Duodenal mucosa (tissue), 2 donors: ENCODE measurements around the gene NCKIPSD.

ENCODE experiments used
- H3K27ac ChIP-seq: one replicate; pipeline ENCODE4 v1.7.0; 2013; ENCODE audit warnings: low read depth, low read length
- H3K27me3 ChIP-seq, 2 donors: one replicate each; pipeline ENCODE4 v1.7.0; 2013; ENCODE audit warnings: low read length in 2 of 2, control low read depth in 1 of 2; ENCODE audit not compliant: insufficient read depth in 2 of 2, control insufficient read depth in 1 of 2
- H3K36me3 ChIP-seq, 2 donors: one replicate each; pipeline ENCODE4 v1.7.0; 2013; ENCODE audit warnings: low read length in 2 of 2, control low read depth in 1 of 2; ENCODE audit not compliant: insufficient read depth in 2 of 2, control insufficient read depth in 1 of 2
- H3K4me1 ChIP-seq, 2 donors: one replicate each; pipeline ENCODE4 v1.7.0; 2013; ENCODE audit warnings: low read length in 2 of 2, control low read depth in 1 of 2; ENCODE audit not compliant: insufficient read depth in 2 of 2, control insufficient read depth in 1 of 2
- H3K4me3 ChIP-seq, 2 donors: one replicate each; pipeline ENCODE4 v1.7.0; 2013; ENCODE audit warnings: low read length in 2 of 2, low read depth in 1 of 2
- H3K9ac ChIP-seq, 2 donors: one replicate each; pipeline ENCODE4 v1.7.0; 2013; ENCODE audit warnings: low read length in 2 of 2, low read depth in 1 of 2
- H3K9me3 ChIP-seq, 2 donors: one replicate each; pipeline ENCODE4 v1.7.0; 2013; ENCODE audit warnings: low read length in 2 of 2, control low read depth in 1 of 2; ENCODE audit not compliant: control insufficient read depth in 1 of 2

Gene NCKIPSD

DNA sequence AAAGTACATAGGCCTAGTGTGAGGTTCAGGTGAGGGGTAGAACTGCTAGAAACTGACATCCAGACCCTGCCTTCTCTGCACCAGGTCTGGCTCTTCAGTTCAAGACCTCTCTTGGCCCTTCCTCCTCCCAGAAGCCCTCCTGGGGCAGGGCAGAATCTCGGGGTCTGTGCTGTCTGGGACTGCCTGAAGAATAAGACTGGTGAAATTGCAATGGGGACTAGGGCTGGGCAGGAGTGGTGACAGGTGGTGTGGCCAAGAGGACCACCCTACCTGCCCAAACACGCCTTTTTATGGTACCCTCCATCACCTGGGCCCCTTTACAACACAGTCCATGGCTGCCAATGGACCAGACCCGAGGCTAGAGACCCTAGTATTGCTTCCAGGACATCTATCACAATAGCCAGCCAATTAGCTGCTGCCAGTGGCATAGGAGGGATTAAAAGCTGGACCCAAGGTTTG lies 1.5 kb upstream of the NCKIPSD start:
- Histone ChIP-seq H3K36me3 (peaks cover 33 to 53% of the 10 kb centered on the region in 2 donors), H3K9me3 (no peaks in the 10 kb centered on the region), H3K9ac (no peak overlapping the region), H3K27ac (no peak overlapping the region), H3K4me3 (no peak overlapping the region), H3K4me1 (peaks cover 22 to 31% of the 10 kb centered on the region in 2 donors), H3K27me3 (no peaks in the 10 kb centered on the region)

DNA sequence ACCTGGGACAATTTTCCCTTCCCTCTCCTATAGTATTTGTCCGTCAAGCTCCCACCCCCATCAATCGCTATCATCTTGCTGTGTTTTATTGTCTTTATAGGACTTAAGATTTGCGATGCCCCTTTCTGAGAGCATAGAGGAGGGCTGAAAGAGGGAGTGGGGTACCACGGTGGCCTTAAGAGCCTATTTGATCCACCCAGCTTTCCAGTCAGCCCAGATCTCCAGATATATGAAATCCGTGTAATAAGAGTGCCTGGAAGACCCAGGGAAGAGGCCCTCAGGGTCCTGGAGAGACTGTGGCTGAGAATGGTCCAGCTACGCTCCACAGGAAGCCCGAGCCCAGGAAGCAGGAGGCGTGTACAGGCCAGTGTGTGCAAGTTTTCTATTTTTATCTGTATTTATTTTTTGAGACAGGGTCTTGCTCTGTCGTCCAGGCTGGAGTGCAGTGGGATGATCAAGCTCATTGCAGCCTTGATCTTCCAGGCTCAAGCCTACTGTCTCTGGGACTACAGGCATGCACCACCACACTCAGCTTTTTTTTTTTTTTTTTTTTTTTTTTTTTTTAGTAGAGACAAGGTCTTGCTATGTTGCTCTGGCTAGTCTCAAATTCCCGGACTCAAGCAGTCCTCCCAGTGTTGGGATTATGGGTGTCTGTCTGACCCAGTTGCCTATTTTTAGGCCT lies 964 bp upstream of the NCKIPSD start:
- Histone ChIP-seq H3K27ac (no peak overlapping the region), H3K9me3 (no peaks in the 10 kb centered on the region), H3K36me3 (peaks cover 32 to 54% of the 10 kb centered on the region in 2 donors), H3K9ac (peak overlapping the region; percentile 86 to 98), H3K27me3 (no peaks in the 10 kb centered on the region), H3K4me1 (peaks cover 22 to 31% of the 10 kb centered on the region in 2 donors), H3K4me3 (peak overlapping the region; percentile 89 to 96)

DNA sequence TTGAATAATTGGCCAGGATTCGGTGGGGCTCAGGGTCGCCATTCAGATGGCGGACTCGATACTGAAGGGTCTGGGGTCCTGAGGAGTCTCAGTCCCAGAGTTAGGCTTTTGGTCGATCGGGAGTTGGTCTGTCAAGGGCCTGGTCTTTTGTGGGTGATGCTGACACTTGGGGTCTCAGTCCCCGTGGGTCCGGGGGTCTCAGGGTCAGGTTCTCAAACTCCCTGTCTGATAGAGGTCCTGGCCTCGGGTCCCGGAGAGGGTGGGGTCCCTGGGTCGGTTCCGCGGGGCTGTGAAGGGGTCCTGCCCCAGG lies 467 bp downstream of the NCKIPSD start:
- peaks cover 37 to 57% of the 10 kb centered on the region in 2 donors for H3K36me3 ChIP-seq
- no peaks in the 10 kb centered on the region for H3K9me3 ChIP-seq
- peak overlapping the region; percentile 79 for H3K27ac ChIP-seq
- peaks cover 22 to 31% of the 10 kb centered on the region in 2 donors for H3K4me1 ChIP-seq
- H3K4me3 ChIP-seq = peak overlapping the region; percentile 89 to 96
- no peaks in the 10 kb centered on the region for H3K27me3 ChIP-seq
- peak overlapping the region; percentile 86 to 98 for H3K9ac ChIP-seq

DNA sequence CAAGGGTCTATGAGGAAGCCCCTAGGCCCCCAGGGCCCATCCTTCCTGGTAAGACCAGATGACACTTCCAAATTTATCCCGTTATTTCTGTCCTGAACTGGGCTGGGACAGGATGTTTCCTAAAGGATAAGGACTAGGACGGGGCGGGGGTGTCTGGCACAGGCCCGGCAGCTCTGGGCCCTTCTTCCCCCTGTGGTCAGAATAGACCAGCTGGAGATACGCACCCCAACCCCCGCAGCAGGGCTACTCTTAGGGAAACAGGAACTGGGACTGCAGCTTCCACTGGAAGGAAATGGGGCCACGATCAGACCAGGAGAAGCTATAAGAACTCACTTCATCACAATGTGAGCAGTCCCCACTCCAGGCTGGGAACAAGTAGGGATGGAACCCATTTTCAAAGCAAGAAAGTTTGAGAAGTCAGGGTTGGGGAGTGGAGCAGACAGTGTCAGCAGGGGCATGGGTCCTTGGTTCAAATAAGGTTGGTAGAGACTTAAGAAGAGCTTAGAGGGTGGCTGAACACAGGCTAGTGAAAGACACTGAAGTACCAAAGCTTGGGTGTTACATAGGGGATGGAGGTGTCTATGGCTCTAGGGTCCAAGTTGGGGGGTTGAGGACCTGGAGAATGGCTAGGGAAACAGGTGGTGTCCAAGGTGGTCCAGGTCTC lies 1.1 kb downstream of the NCKIPSD start:
- H3K9me3 ChIP-seq = no peaks in the 10 kb centered on the region
- peak overlapping the region; percentile 30 to 47 for H3K9ac ChIP-seq
- H3K36me3 ChIP-seq = peaks cover 37 to 57% of the 10 kb centered on the region in 2 donors
- peaks cover 22 to 31% of the 10 kb centered on the region in 2 donors for H3K4me1 ChIP-seq
- H3K27me3 ChIP-seq = no peaks in the 10 kb centered on the region
- H3K27ac ChIP-seq = no peak overlapping the region
- peak overlapping the region; percentile 33 to 96 for H3K4me3 ChIP-seq

DNA sequence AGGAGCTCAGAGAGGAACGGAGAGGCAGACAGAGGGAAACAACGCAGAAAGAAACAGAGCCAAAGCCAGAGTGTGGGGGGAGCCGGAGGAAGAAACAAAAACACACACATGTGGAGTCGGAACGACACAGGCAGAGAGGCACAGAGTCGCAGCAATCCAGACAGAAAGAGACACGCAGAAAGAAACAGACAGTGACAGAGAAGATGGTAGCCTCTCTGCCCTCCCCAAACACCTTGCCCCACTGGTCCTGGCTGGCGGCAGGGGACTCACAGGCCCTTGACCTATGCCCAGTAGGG lies 1.7 kb downstream of the NCKIPSD start:
- Histone ChIP-seq H3K9ac (peak overlapping the region; percentile 20 to 32), H3K27ac (no peak overlapping the region), H3K36me3 (peaks cover 36 to 57% of the 10 kb centered on the region in 2 donors), H3K4me1 (peaks cover 22 to 31% of the 10 kb centered on the region in 2 donors), H3K4me3 (peak overlapping the region; percentile 33 to 96), H3K27me3 (no peaks in the 10 kb centered on the region), H3K9me3 (no peaks in the 10 kb centered on the region)

DNA sequence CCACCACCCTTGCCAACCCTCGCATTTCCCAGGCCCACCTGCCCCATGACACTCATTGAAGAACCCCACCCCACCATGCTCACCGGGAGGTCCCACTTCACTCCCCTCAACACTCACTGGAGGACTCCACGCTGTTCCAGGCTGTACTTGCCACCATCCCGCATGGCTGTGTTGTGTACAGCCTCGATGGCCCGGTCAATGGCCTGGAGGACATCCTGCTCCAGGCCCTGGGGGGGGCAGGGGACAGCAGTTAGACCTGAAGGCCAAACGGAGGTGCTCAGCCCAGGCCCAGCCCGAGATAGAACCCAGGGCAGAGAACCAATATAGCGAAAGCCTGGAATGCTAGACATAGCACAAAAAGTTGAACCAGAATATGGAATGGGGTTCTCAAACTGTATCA lies 2.9 kb downstream of the NCKIPSD start:
- Histone ChIP-seq H3K9ac (no peak overlapping the region), H3K4me3 (no peak overlapping the region), H3K36me3 (peaks cover 24 to 57% of the 10 kb centered on the region in 2 donors), H3K27ac (no peak overlapping the region), H3K4me1 (peaks cover 22 to 31% of the 10 kb centered on the region in 2 donors), H3K27me3 (no peaks in the 10 kb centered on the region), H3K9me3 (no peaks in the 10 kb centered on the region)

DNA sequence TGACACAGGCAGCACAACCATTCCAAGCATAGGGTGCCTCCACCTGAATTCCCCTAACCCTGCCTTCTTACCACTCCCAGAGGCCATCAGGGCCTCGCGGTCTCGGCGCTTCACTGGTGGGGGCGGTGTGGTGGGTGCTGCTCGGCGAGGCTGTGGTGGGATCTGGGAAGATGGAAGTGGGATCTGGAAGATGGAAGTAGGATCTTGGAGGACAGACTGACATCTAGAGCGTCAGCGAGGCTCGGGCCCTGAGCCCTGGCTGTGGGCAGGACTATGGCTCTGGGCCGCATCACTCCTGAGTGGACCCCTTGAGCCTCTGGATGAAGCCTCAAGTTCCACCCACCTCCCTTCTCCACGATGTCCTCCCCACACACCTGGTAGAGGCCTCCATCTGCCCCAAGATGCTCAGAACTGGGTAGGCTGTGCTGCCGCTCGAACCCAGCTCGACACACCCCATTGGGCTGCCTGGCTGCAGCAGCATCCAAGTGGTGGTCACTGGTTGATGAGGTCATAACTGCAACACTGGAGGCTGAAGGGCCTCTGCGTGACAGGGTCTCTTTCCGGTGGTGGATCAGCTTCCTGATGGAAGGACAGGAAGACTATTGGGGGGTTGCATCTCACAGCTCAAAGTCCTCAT lies 3.6 kb downstream of the NCKIPSD start:
- Histone ChIP-seq H3K27ac (no peak overlapping the region), H3K9me3 (no peaks in the 10 kb centered on the region), H3K27me3 (no peaks in the 10 kb centered on the region), H3K4me3 (no peak overlapping the region), H3K4me1 (peaks cover 22 to 31% of the 10 kb centered on the region in 2 donors), H3K9ac (no peak overlapping the region), H3K36me3 (peaks cover 18 to 57% of the 10 kb centered on the region in 2 donors)

DNA sequence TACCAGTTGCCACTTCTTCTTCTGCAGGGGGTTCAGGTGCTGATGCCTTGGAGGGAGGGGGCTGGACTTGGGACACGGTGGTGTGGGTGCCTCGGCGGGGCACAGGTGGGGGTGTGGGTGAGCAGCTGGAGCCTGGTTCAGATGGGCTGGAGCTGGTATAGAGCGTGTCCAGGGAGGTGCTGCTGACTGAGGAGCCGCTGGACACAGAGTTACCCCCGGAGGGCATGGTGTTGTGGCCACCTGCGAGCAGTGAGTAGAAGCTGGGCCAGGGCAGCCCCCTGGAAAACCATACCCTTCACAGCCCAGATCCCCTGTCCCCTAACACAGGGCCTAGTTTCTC lies 4.2 kb downstream of the NCKIPSD start:
- Histone ChIP-seq H3K27ac (no peak overlapping the region), H3K27me3 (no peaks in the 10 kb centered on the region), H3K4me3 (no peak overlapping the region), H3K36me3 (peaks cover 18 to 56% of the 10 kb centered on the region in 2 donors), H3K4me1 (peaks cover 22 to 28% of the 10 kb centered on the region in 2 donors), H3K9me3 (no peaks in the 10 kb centered on the region), H3K9ac (no peak overlapping the region)

DNA sequence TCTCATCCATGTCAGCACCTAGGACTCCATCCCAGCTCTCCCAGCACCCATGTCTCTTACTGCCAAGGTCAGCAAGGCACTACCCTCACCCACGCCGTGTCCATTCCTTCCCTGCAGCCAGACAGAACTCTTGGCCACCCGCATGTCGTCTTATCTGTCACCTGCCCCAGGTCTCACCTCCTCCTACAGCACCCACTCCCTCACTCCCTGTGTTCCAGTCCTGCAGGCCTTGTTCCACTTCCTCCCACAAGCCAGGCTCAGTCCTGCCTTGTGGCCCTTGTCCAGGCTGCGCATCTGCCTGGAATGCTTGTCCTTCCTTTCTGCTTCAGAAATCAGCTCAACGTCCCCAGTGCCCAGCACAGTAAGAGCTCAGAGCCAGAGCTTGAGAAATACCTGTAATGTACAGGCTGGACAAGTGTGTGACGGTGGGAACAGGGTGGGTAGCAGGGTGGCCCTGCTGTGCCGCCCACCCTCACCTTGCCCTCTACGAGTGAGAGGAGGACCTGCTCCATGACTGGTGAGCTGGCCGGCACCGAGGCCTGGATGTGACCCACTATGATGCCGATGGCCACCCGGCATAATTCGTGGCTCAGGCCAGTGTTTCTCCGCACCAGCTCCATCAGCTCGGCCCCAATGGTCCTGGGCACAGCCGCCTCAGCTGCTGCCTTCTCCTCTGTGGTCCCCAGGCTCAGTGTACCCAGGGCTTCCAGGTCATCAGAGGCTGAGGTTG lies 4.7 kb downstream of the NCKIPSD start:
- no peak overlapping the region for H3K27ac ChIP-seq
- no peak overlapping the region for H3K4me3 ChIP-seq
- peaks cover 20 to 56% of the 10 kb centered on the region in 2 donors for H3K36me3 ChIP-seq
- H3K9me3 ChIP-seq = no peaks in the 10 kb centered on the region
- H3K27me3 ChIP-seq = no peaks in the 10 kb centered on the region
- peaks cover 17 to 23% of the 10 kb centered on the region in 2 donors for H3K4me1 ChIP-seq
- no peak overlapping the region for H3K9ac ChIP-seq
